HEK293 (cell line): ENCODE results near the gene PHACTR3.

Experiments
- CTCF ChIA-PET: fragments of 350-600 bp; formaldehyde crosslinking; extraction: SDS; loops from one replicate; lab custom pipeline; 2021; ENCODE audit warnings: antibody characterized with exemption; lab: Yijun Ruan, JAX
- POLR2A ChIA-PET: fragments of 300-600 bp; formaldehyde crosslinking; extraction: SDS; loops from one replicate; lab custom pipeline; 2020; ENCODE audit warnings: antibody characterized with exemption, inconsistent platforms; lab: Yijun Ruan, JAX
- H3K27ac ChIP-seq: fragments of 200-500 bp; sonication (Bioruptor generic); 2 replicates; pipeline ENCODE4 v1.5.1; 2014; ENCODE audit warnings: low read depth, low read length, control low read depth, inconsistent platforms; ENCODE audit errors: extremely low read depth
- H3K36me3 ChIP-seq, 2 experiments: fragments of 200-500 bp in 1 of 2; sonication (Bioruptor generic) in 1 of 2; 1 replicate in 1 of 2; 2 replicates in 1 of 2; pipeline ENCODE4 v1.5.1; 2014 to 2017; ENCODE audit warnings: inconsistent platforms in 2 of 2, low read length in 2 of 2; ENCODE audit not compliant: control insufficient read depth in 2 of 2, insufficient read depth in 1 of 2
- H3K4me1 ChIP-seq: fragments of 200-500 bp; sonication (Bioruptor generic); 2 replicates; pipeline ENCODE4 v1.5.1; 2014; ENCODE audit warnings: mild to moderate bottlenecking, low read length, inconsistent platforms; ENCODE audit not compliant: control insufficient read depth, insufficient read depth
- H3K4me3 ChIP-seq: 2 replicates; pipeline ENCODE4 v1.5.1; 2011; ENCODE audit warnings: low read depth, mild to moderate bottlenecking, control low read depth, low read length, moderate library complexity
- H3K9me3 ChIP-seq: fragments of 200-500 bp; sonication (Bioruptor generic); 2 replicates; pipeline ENCODE4 v1.5.1; 2014; ENCODE audit warnings: low read depth, low read length, inconsistent platforms; ENCODE audit not compliant: control insufficient read depth, insufficient read depth
- HIC1 ChIP-seq: fragments of 450-650 bp; formaldehyde crosslinking; IDR thresholded peaks from 2 replicates; pipeline ENCODE4 v1.5.1; 2016; ENCODE audit warnings: missing biosample characterization, missing genetic modification characterization
- MYNN ChIP-seq: fragments of 450-650 bp; formaldehyde crosslinking; IDR thresholded peaks from 2 replicates; pipeline ENCODE4 v1.5.1; 2016; ENCODE audit warnings: missing biosample characterization, missing genetic modification characterization, borderline replicate concordance
- RBAK ChIP-seq: fragments of 450-650 bp; formaldehyde crosslinking; IDR thresholded peaks from 2 replicates; pipeline ENCODE4 v1.5.1; 2016; ENCODE audit warnings: missing biosample characterization, missing genetic modification characterization
- SP7 ChIP-seq: fragments of 450-650 bp; formaldehyde crosslinking; IDR thresholded peaks from 2 replicates; pipeline ENCODE4 v1.5.1; 2016; ENCODE audit warnings: missing biosample characterization, missing genetic modification characterization
- ZBTB1 ChIP-seq: fragments of 450-650 bp; formaldehyde crosslinking; IDR thresholded peaks from 2 replicates; pipeline ENCODE4 v1.5.1; 2016; ENCODE audit warnings: missing biosample characterization, missing genetic modification characterization
- ZNF114 ChIP-seq: fragments of 450-650 bp; formaldehyde crosslinking; IDR thresholded peaks from 2 replicates; pipeline ENCODE4 v1.5.0; 2017; ENCODE audit warnings: missing biosample characterization, missing genetic modification characterization
- ZNF175 ChIP-seq: fragments of 450-650 bp; formaldehyde crosslinking; IDR thresholded peaks from 2 replicates; pipeline ENCODE4 v1.5.1; 2016; ENCODE audit warnings: missing biosample characterization, missing genetic modification characterization
- ZNF211 ChIP-seq: fragments of 450-650 bp; formaldehyde crosslinking; IDR thresholded peaks from 2 replicates; pipeline ENCODE4 v1.5.1; 2016; ENCODE audit warnings: low read depth, missing biosample characterization, missing genetic modification characterization
- ZNF221 ChIP-seq: fragments of 450-650 bp; formaldehyde crosslinking; IDR thresholded peaks from 2 replicates; pipeline ENCODE4 v1.5.1; 2017; ENCODE audit warnings: missing biosample characterization, missing genetic modification characterization, borderline replicate concordance
- ZNF223 ChIP-seq: fragments of 450-650 bp; formaldehyde crosslinking; IDR thresholded peaks from 2 replicates; pipeline ENCODE4 v1.5.1; 2016; ENCODE audit warnings: missing biosample characterization, missing genetic modification characterization
- ZNF48 ChIP-seq: fragments of 450-650 bp; formaldehyde crosslinking; IDR thresholded peaks from 2 replicates; pipeline ENCODE4 v1.5.1; 2016; ENCODE audit warnings: missing biosample characterization, missing genetic modification characterization
- TF ChIP-seq, protein P1 (sequence below): fragments of 450-650 bp; formaldehyde crosslinking; IDR thresholded peaks from 2 replicates; pipeline ENCODE4 v1.5.1; 2017; ENCODE audit warnings: missing biosample characterization, missing genetic modification characterization
- TF ChIP-seq, protein P2 (sequence below): fragments of 450-650 bp; formaldehyde crosslinking; IDR thresholded peaks from 2 replicates; pipeline ENCODE4 v1.5.1; 2016; ENCODE audit warnings: missing biosample characterization, missing genetic modification characterization
- TF ChIP-seq, protein P3 (sequence below): fragments of 450-650 bp; formaldehyde crosslinking; IDR thresholded peaks from 2 replicates; pipeline ENCODE4 v1.5.1; 2016; ENCODE audit warnings: missing biosample characterization, missing genetic modification characterization
- TF ChIP-seq, protein P4 (sequence below): fragments of 450-650 bp; formaldehyde crosslinking; IDR thresholded peaks from 2 replicates; pipeline ENCODE4 v1.5.1; 2017; ENCODE audit warnings: missing biosample characterization, missing genetic modification characterization

The PHACTR3 gene

DNA sequence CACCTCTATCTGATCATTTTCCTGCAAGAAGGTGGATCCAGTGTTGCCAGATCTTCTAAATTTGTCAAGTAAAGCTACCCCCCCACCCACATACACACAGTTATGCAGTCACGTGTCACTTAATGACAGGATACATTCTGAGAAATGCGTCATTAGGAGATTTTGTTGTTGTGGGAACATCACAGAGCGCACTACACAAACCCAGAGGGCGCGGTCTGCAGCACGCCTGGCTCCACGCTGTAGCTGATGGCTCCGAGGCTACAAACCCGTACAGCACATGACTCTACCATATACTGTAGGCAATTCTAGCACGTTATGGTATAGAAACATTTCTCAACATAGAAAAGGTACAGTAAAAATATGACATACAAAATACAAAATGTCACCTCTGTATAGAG lies 202.2 kb downstream of the PHACTR3 start:
- CTCF ChIA-PET, result interaction anchor here (0.8 to 1.1 kb wide), 2 partner anchors 23 to 44 kb away, joined by 3 to 4 read pairs; no protein-coding TSS in a partner anchor
- Histone ChIP-seq H3K9me3 (no peaks in the 10 kb centered on the region), H3K4me1 (no peaks in the 10 kb centered on the region), H3K4me3 (no peak overlapping the region), H3K27ac (no peak overlapping the region)
- TF ChIP-seq MYNN (tag by site-specific recombination), result no peak
- TF ChIP-seq ZBTB1 (tag by site-specific recombination), result no peak
- TF ChIP-seq ZNF114 (tag by site-specific recombination), result no peak
- TF ChIP-seq, protein P1, sequence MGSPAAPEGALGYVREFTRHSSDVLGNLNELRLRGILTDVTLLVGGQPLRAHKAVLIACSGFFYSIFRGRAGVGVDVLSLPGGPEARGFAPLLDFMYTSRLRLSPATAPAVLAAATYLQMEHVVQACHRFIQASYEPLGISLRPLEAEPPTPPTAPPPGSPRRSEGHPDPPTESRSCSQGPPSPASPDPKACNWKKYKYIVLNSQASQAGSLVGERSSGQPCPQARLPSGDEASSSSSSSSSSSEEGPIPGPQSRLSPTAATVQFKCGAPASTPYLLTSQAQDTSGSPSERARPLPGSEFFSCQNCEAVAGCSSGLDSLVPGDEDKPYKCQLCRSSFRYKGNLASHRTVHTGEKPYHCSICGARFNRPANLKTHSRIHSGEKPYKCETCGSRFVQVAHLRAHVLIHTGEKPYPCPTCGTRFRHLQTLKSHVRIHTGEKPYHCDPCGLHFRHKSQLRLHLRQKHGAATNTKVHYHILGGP, result no peak
- TF ChIP-seq, protein P2, sequence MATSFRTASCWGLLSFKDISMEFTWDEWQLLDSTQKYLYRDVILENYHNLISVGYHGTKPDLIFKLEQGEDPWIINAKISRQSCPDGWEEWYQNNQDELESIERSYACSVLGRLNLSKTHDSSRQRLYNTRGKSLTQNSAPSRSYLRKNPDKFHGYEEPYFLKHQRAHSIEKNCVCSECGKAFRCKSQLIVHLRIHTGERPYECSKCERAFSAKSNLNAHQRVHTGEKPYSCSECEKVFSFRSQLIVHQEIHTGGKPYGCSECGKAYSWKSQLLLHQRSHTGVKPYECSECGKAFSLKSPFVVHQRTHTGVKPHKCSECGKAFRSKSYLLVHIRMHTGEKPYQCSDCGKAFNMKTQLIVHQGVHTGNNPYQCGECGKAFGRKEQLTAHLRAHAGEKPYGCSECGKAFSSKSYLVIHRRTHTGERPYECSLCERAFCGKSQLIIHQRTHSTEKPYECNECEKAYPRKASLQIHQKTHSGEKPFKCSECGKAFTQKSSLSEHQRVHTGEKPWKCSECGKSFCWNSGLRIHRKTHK, result no peak
- no peak for TF ChIP-seq ZNF175
- TF ChIP-seq HIC1, result no peak
- no peak for TF ChIP-seq ZNF211
- TF ChIP-seq, protein P3, sequence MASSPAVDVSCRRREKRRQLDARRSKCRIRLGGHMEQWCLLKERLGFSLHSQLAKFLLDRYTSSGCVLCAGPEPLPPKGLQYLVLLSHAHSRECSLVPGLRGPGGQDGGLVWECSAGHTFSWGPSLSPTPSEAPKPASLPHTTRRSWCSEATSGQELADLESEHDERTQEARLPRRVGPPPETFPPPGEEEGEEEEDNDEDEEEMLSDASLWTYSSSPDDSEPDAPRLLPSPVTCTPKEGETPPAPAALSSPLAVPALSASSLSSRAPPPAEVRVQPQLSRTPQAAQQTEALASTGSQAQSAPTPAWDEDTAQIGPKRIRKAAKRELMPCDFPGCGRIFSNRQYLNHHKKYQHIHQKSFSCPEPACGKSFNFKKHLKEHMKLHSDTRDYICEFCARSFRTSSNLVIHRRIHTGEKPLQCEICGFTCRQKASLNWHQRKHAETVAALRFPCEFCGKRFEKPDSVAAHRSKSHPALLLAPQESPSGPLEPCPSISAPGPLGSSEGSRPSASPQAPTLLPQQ (tag by site-specific recombination), result no peak
- TF ChIP-seq, protein P4, sequence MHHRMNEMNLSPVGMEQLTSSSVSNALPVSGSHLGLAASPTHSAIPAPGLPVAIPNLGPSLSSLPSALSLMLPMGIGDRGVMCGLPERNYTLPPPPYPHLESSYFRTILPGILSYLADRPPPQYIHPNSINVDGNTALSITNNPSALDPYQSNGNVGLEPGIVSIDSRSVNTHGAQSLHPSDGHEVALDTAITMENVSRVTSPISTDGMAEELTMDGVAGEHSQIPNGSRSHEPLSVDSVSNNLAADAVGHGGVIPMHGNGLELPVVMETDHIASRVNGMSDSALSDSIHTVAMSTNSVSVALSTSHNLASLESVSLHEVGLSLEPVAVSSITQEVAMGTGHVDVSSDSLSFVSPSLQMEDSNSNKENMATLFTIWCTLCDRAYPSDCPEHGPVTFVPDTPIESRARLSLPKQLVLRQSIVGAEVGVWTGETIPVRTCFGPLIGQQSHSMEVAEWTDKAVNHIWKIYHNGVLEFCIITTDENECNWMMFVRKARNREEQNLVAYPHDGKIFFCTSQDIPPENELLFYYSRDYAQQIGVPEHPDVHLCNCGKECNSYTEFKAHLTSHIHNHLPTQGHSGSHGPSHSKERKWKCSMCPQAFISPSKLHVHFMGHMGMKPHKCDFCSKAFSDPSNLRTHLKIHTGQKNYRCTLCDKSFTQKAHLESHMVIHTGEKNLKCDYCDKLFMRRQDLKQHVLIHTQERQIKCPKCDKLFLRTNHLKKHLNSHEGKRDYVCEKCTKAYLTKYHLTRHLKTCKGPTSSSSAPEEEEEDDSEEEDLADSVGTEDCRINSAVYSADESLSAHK (tag by site-specific recombination), result no peak
- no peak for TF ChIP-seq SP7 (tag by site-specific recombination)
- TF ChIP-seq ZNF223 (tag by site-specific recombination), result no peak
- TF ChIP-seq, all 188 proteins: peak for 0
- POLR2A ChIA-PET, result interaction anchor here (0.6 kb wide), 1 partner anchor 12 kb away, joined by 5 read pairs; no protein-coding TSS in a partner anchor
- no peaks in the 10 kb centered on the region for H3K36me3 ChIP-seq

GRCh38 chr20:59807909-59808728 lies 203.8 kb downstream of the PHACTR3 start:
- Histone ChIP-seq H3K4me1 (no peaks in the 10 kb centered on the region), H3K36me3 (no peaks in the 10 kb centered on the region), H3K27ac (no peak overlapping the region), H3K4me3 (no peak overlapping the region), H3K9me3 (no peaks in the 10 kb centered on the region)
- CTCF ChIA-PET, result interaction anchor here (0.6 kb wide), 1 partner anchor 46 kb away, joined by 3 read pairs; no protein-coding TSS in a partner anchor
- POLR2A ChIA-PET, result no interaction called here
- TF ChIP-seq RBAK, result no peak
- no peak for TF ChIP-seq ZNF48 (tag by site-specific recombination)
- TF ChIP-seq ZBTB1 (tag by site-specific recombination), result no peak
- TF ChIP-seq ZNF221 (tag by site-specific recombination), result no peak
